Kidney epithelial cell (primary cell): ENCODE data around the gene NDRG2. TPM values are rescaled to one million over a fixed set of nuclear protein-coding genes. Genes with fewer than 3 reads are reported as not detected.

Experiments used
- DNase-seq: peaks from one replicate; pipeline ENCODE4 v3.0.0-alpha.2; 2010; ENCODE audit warnings: low read depth
- H3K27me3 ChIP-seq: 2 replicates; pipeline ENCODE4 v1.6.0; 2011; ENCODE audit warnings: low read length; ENCODE audit not compliant: control insufficient read depth, insufficient read depth
- H3K36me3 ChIP-seq: 2 replicates; pipeline ENCODE4 v1.5.1; 2011; ENCODE audit warnings: low read length; ENCODE audit not compliant: control insufficient read depth, insufficient read depth
- H3K4me3 ChIP-seq: 2 replicates; pipeline ENCODE4 v1.5.1; 2011; ENCODE audit warnings: low read depth, mild to moderate bottlenecking, control low read depth, low read length
- CTCF ChIP-seq: IDR thresholded peaks from 2 replicates; pipeline ENCODE4 v1.5.1; 2011; ENCODE audit warnings: mild to moderate bottlenecking, moderate library complexity, low read length, control low read depth, inconsistent platforms; ENCODE audit not compliant: insufficient read depth, poor library complexity, severe bottlenecking
- total RNA-seq: library from RNA; depleted of rRNA; stranded (reverse); fragments of >200 nt; gene quantifications from 2 replicates; pipeline ENCODE4 v1.2.3, GENCODE V29; 2015

NDRG2 gene
- total RNA-seq, 1 donor from 2014 or later, result 10.5 TPM

GRCh38 chr14:21063479-21063878, 38.6 kb upstream of the NDRG2 start:
- no peak for TF ChIP-seq CTCF
- no peaks in the 10 kb centered on the region for H3K27me3 ChIP-seq
- H3K4me3 ChIP-seq, result no peak overlapping the region
- H3K36me3 ChIP-seq, result no peaks in the 10 kb centered on the region
- DNase-seq, result peak; percentile 75

GRCh38 chr14:21061347-21061668, 36.4 kb upstream of the NDRG2 start:
- no peak for TF ChIP-seq CTCF
- Histone ChIP-seq H3K4me3 (no peak overlapping the region), H3K27me3 (no peaks in the 10 kb centered on the region), H3K36me3 (no peaks in the 10 kb centered on the region)
- no peak for DNase-seq

- no peak for DNase-seq
These were observed 35.9 kb upstream of the NDRG2 start for GRCh38 chr14:21060614-21061346.

DNA sequence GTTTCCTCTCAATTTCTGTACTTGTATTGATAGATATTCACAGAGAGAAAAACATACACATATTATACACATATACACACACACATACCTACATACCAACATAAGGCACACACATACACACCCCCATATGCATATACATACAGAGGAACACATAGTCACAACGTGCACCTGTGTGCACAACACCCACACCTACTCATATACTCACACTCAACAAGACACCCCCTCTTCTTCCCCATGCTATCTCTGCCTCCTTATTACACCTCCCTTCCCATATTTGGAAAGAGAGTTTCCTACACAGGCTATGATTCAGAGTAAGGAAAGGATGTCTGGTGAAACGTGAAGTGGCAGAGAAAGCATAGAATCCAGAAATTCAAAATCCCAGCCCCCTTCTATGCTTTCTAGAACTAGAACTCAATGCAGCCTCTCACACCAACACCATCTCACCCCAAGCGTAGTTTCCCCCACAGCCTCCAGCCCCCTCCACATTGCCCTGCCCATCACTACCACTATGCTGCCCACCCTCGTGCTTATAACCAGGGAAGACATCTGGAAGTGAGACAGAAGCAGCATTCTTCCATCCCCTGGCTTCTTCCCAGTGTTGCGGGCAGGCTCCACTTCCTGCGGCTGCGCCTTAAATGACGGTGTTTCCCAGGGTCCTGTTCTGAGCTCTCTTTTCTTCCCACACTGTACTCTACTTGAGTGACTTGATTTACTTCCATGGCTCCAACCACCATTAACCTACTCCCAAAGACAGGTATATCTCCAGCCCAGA, 35.2 kb upstream of the NDRG2 start:
- Histone ChIP-seq H3K4me3 (no peak overlapping the region), H3K27me3 (no peaks in the 10 kb centered on the region), H3K36me3 (no peaks in the 10 kb centered on the region)
- no peak for DNase-seq
- TF ChIP-seq CTCF, result no peak

More at GRCh38 chr14:21060614-21061346, 35.9 kb upstream of the NDRG2 start:
- no peak for TF ChIP-seq CTCF
- Histone ChIP-seq H3K4me3 (no peak overlapping the region), H3K27me3 (no peaks in the 10 kb centered on the region), H3K36me3 (no peaks in the 10 kb centered on the region)

DNA sequence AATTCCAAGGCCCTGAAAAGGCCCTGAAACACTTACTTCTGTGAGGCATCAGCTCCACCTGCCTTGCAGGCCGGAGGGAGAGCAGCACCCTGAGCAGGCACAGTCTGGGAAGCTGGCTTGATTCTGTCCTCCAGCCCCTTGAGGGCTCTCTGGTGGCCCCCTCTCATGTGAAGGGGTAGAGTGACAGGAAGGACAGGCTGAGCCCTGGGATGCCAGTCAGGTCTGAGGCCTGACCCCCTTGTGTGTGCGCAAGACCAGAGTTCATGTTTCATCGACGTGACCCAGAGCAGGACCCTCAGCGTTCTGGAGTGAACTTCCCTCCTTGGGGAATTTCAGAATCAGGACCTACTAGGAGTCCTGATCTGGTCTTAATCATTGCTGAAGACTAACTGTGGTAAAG, 34.0 kb upstream of the NDRG2 start:
- TF ChIP-seq CTCF, result no peak
- DNase-seq, result no peak
- no peaks in the 10 kb centered on the region for H3K36me3 ChIP-seq
- H3K4me3 ChIP-seq, result no peak overlapping the region
- no peaks in the 10 kb centered on the region for H3K27me3 ChIP-seq
